Embryonic facial prominence (tissue), 1 donor: ENCODE measurements around the gene VAMP4.
"Not testable (repeated sequence)": the region's sequence is repeated elsewhere in the genome, so short reads cannot be mapped to it uniquely, and the experiment has no call there.

Source experiments
- DNase-seq: peaks from one replicate; pipeline ENCODE4 v3.0.0-alpha.2; 2016; ENCODE audit errors: extremely low spot score

The VAMP4 gene

GRCh38 chr1:171751221-171751620 is 9.4 kb upstream of the VAMP4 start:
- DNase-seq: no peak

- no peak for DNase-seq
Observed at GRCh38 chr1:171748651-171749050, 6.8 kb upstream of the VAMP4 start.

GRCh38 chr1:171744986-171745385 is 3.1 kb upstream of the VAMP4 start:
- DNase-seq: no peak

GRCh38 chr1:171743081-171743870 is 1.4 kb upstream of the VAMP4 start:
- peak; percentile 20 for DNase-seq

GRCh38 chr1:171742577-171742922 is 685 bp upstream of the VAMP4 start:
- peak; percentile 18 for DNase-seq

GRCh38 chr1:171740987-171741871 is 636 bp downstream of the VAMP4 start:
- DNase-seq: no peak

- no peak for DNase-seq
Observed at GRCh38 chr1:171740356-171740863, 1.5 kb downstream of the VAMP4 start.

GRCh38 chr1:171739656-171740055 is 2.2 kb downstream of the VAMP4 start:
- DNase-seq: no peak

- no peak for DNase-seq
Observed at GRCh38 chr1:171738911-171739310, 3.0 kb downstream of the VAMP4 start.

GRCh38 chr1:171736196-171736595 is 5.7 kb downstream of the VAMP4 start:
- DNase-seq: no peak

- no peak for DNase-seq
Observed at GRCh38 chr1:171730052-171730451, 11.8 kb downstream of the VAMP4 start.

GRCh38 chr1:171727778-171728177 is 14.1 kb downstream of the VAMP4 start:
- DNase-seq: no peak

GRCh38 chr1:171723180-171723579 is 18.7 kb downstream of the VAMP4 start:
- DNase-seq: not testable (repeated sequence)

GRCh38 chr1:171718848-171719247 is 23.0 kb downstream of the VAMP4 start:
- no peak for DNase-seq

GRCh38 chr1:171718216-171718615 is 23.6 kb downstream of the VAMP4 start:
- no peak for DNase-seq

GRCh38 chr1:171717062-171717718 is 24.7 kb downstream of the VAMP4 start:
- no peak for DNase-seq

- DNase-seq: no peak
Observed at GRCh38 chr1:171716616-171717015, 25.2 kb downstream of the VAMP4 start.

- no peak for DNase-seq
Observed at GRCh38 chr1:171715813-171716251, 26.0 kb downstream of the VAMP4 start.

- DNase-seq: no peak
Observed at GRCh38 chr1:171712341-171712740, 29.5 kb downstream of the VAMP4 start.

- DNase-seq: no peak
Observed at GRCh38 chr1:171711643-171712042, 30.2 kb downstream of the VAMP4 start.

- no peak for DNase-seq
Observed at GRCh38 chr1:171707583-171707982, 34.3 kb downstream of the VAMP4 start.

- no peak for DNase-seq
Observed at GRCh38 chr1:171702598-171702997, 39.3 kb downstream of the VAMP4 start.
